Measurements from ENCODE around the gene ADAT2.

Gene ADAT2

GRCh38 chr6:143396497-143397226 is 53.8 kb downstream of the ADAT2 start:
- DNase-seq, result no peak

GRCh38 chr6:143395699-143396098 is 54.8 kb downstream of the ADAT2 start:
- no peak for DNase-seq

- no peak for DNase-seq
These were observed 56.1 kb downstream of the ADAT2 start for GRCh38 chr6:143394389-143394788.

GRCh38 chr6:143390278-143390677 is 60.2 kb downstream of the ADAT2 start:
- no peak for DNase-seq

- no peak for DNase-seq
These were observed 64.9 kb downstream of the ADAT2 start for GRCh38 chr6:143385636-143386035.

GRCh38 chr6:143376861-143377260 is 73.6 kb downstream of the ADAT2 start:
- no peak for DNase-seq

- no peak for DNase-seq
These were observed 74.1 kb downstream of the ADAT2 start for GRCh38 chr6:143376375-143376774.

- DNase-seq, result no peak
These were observed 75.4 kb downstream of the ADAT2 start for GRCh38 chr6:143375022-143375585.

GRCh38 chr6:143374014-143374413 is 76.5 kb downstream of the ADAT2 start:
- DNase-seq, result no peak

All from bone marrow (tissue), 2 donors.